Measurements from ENCODE around the gene GAB1. TPM values are rescaled to one million over a fixed set of nuclear protein-coding genes. Genes with fewer than 3 reads are reported as not detected.

Gene GAB1
- 90.8 TPM for total RNA-seq
- long read RNA-seq, full-length matches to known transcripts = 2 of 31 reads
- long read RNA-seq, partial matches to known transcripts = 5 of 31 reads
- long read RNA-seq, other reads (novel, unspliced or antisense) = 24 of 31 reads

DNA sequence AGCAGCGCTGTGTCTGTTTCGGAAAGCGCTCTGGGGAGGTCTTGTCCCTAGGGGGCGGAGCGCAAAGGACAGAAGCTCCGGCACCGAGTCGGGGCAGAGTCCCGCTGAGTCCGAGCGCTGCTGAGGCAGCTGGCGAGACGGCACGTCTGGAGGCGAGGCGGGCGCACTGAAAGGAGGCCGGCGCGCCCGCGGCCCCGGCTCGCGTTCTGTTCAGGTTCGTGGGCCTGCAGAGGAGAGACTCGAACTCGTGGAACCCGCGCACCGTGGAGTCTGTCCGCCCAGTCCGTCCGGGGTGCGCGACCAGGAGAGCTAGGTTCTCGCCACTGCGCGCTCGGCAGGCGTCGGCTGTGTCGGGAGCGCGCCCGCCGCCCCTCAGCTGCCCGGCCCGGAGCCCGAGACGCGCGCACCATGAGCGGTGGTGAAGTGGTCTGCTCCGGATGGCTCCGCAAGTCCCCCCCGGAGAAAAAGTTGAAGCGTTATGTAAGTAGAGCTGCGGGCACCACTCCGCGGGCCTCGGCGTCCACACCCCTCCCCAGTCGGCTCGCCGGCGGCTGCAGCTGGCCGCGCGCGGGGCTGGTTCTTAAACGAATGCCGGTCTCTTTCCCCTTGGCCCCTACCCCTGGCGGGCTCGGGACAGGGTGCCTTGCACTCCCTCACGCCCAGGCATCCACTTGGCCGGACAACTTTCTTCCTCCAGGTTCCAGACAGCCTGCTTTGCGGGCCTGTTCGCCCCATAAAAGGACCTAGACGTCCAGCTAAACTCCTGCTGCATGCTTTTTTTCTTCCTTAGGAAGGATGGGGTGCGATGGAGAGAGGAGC is at the start of gene GAB1:
GAB1 (plus strand) TSS at position 96 of the 819 bp plus-strand sequence; CDS start at position 409, 313 bp downstream.
- intact Hi-C loops (cut with DNase I) = loop anchor here (2.0 to 5.0 kb wide), 7 partner anchors 42 to 176 kb away; partner anchors contain the start of genes SMARCA5 and USP38
- peak; percentile 91 for DNase-seq (ENCODE audit: low spot score)

GRCh38 chr4:143287572-143287923 is 49.1 kb upstream of the GAB1 start:
- DNase-seq (ENCODE audit: low spot score) = no peak
- intact Hi-C loops (cut with DNase I) = no loop called here

- DNase-seq (ENCODE audit: low spot score) = no peak
- intact Hi-C loops (cut with DNase I) = no loop called here
Measured at GRCh38 chr4:143288171-143288570, 48.5 kb upstream of the GAB1 start.

DNA sequence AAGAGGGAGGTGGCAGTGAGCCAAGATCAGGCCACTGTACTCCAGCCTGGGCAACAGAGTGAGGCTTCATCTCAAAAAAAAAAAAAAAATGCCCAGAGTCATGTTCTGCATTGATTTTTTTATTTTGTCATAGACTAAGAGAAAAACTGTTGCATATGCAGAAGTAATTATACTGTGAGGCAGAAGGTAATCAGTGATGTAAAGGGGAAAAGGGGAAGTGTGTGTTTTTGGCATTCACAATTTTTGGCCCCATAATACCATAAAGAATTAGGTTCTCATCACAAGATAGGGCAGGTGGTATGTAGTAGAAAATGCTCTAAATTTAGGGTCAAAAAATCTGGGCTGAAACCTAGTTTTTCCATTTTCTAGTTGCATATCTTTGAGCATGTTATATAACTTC is 47.3 kb upstream of the GAB1 start:
- intact Hi-C loops (cut with DNase I) = no loop called here
- no peak for DNase-seq (ENCODE audit: low spot score)

DNA sequence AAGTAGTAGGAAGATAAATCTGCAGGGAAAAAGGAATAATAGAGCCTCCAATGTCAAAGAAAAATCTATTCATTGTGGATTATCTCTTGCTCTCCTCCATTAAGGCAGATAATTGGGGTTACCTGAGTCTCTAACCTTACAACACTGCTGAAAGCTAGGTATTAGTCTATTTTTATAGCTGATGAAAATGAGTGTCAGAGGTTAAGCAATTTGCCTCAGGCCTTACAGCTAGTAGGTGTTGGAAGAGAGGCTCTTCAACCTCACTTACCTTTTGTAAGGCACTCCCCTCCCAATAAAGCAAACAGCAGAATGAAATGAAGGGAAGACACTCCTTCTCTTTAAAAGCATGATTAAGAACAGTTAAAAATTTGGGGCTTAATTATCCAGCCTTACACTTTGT is 45.4 kb upstream of the GAB1 start:
- intact Hi-C loops (cut with DNase I) = no loop called here
- no peak for DNase-seq (ENCODE audit: low spot score)

DNA sequence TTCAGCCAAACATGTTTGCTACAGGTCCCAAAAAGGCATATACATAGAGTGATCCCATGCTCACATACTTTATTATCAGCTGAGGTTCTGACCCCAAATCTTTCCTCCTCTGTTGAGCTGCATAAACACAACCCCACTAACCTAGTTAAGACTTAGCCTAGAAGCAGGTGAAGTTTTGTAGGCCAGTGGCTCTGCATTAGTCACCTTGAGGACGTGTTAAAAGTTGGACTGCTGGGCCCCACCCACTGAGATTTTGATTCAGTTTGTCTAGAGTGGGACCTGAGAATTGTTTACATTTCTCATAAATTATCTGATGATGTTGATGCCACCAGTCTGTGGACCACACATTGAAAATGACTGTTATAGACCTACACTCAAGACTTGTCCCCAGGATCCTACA is 43.8 kb upstream of the GAB1 start:
- intact Hi-C loops (cut with DNase I) = no loop called here
- DNase-seq (ENCODE audit: low spot score) = no peak

DNA sequence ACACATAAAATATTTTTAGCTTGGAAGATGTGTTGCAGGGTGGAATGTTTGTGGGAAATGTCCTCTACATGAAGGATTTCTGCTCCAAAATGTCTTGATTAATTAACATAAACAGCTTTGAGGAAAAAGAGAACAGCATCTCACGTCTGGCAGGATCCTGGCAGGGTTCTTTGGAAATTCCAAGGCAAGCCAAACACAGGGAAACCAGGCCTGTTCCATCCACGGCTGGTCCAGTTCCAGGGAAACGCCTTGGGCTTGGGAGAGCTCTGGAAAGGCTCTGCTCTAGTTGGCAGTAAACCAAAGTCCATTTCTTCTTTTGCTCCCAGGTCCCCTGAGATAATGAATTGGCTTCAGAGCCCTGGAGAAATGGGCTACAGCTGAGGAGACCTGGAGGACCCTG is 42.4 kb upstream of the GAB1 start:
- intact Hi-C loops (cut with DNase I) = loop anchor here (2.0 kb wide), 1 partner anchor 42 kb away; the partner anchor contains the start of gene GAB1
- DNase-seq (ENCODE audit: low spot score) = no peak

GRCh38 chr4:143294710-143295275 is 41.9 kb upstream of the GAB1 start:
- intact Hi-C loops (cut with DNase I) = loop anchor here (2.0 kb wide), 1 partner anchor 42 kb away; the partner anchor contains the start of gene GAB1
- no peak for DNase-seq (ENCODE audit: low spot score)

DNA sequence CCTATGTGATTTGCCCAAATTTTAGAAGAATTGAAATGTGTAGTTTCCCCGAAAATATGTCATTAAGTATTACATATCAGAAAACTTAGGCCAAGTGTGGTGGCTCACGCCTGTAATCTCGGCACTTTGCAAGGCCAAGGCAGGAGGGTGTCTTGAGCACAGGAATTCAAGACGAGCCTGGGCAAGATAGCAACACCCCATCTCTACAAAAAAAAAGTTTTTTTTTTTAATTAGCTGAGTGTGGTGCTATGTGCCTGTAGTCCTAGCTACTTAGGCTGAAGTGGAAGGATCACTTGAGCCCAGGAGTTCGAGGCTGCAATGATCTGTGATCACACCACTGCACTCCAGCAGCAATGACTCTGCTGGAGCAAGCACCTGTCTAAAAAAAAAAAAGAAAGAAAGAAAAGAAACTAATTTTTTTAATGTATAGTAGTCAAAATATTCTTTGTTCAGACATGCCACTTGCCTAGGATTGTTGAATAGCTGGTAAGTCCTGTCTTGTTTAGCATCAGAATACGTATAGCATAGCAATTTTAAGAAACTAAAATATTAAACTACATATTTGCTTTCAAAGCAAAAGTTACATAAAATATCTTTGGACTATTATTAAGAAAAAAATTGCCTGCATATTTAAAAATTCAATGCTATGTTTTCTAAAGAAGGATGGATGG is 40.1 kb upstream of the GAB1 start:
- DNase-seq (ENCODE audit: low spot score) = no peak
- intact Hi-C loops (cut with DNase I) = no loop called here

DNA sequence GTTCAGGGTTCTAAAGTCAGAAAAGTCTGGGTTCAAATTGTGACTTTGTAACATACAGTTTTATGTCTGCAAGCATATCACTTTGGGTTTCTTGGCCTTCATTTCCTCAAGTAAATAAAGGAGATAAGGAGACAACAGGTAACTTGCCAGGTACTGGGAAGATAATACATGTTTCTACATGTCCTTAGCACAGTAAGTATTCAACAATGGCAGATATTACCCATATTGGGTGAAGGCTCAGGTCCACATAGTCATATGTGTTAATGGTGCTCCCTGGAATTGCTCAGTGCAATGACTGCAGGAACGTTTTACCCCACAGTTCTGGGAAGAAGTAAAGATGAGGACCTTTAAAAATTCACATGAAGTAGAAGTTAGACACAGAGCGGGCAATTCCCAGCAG is 35.8 kb upstream of the GAB1 start:
- DNase-seq (ENCODE audit: low spot score) = no peak
- intact Hi-C loops (cut with DNase I) = no loop called here

DNA sequence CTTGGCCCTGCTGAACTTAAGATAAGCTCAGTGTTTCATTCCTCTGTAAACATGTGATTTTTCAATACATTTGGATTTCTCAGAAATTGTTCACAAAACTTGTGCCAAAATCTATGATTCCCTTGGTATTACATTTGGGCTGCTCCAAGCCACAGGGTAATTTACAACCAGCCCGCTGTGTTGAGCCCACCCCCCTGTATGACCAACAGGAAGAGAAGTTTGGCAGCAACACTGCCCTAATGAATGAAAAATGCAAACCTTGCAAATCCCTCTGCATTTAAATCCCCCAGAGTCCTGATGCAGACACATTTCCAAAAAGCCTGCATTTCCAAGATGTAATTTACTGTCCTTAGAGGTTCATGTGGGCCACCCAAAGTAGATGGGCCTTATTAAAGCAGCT is 34.1 kb upstream of the GAB1 start:
- no peak for DNase-seq (ENCODE audit: low spot score)
- intact Hi-C loops (cut with DNase I) = no loop called here

GRCh38 chr4:143306788-143307187 is 29.9 kb upstream of the GAB1 start:
- DNase-seq (ENCODE audit: low spot score) = no peak
- intact Hi-C loops (cut with DNase I) = no loop called here

- intact Hi-C loops (cut with DNase I) = no loop called here
- DNase-seq (ENCODE audit: low spot score) = no peak
Measured at GRCh38 chr4:143307531-143307930, 29.1 kb upstream of the GAB1 start.

DNA sequence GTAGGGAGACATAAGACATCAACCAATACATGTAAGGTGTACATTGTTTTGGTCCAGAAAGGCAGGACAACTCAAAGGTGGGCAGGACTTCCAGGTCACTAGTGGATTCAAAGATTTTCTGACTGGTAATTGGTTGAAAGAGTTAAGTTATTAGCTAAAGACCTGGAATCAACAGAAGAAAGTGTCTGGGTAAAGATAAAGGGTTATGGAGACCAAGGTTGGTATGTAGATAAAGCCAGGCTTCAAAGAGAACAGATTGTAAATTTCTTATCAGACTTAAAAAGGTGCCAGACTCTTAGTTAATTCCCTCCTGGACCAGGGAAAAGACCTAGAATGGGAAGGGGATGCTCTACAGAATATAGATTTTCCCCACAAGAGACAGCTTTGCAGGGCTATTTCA is 28.3 kb upstream of the GAB1 start:
- DNase-seq (ENCODE audit: low spot score) = no peak
- intact Hi-C loops (cut with DNase I) = no loop called here

DNA sequence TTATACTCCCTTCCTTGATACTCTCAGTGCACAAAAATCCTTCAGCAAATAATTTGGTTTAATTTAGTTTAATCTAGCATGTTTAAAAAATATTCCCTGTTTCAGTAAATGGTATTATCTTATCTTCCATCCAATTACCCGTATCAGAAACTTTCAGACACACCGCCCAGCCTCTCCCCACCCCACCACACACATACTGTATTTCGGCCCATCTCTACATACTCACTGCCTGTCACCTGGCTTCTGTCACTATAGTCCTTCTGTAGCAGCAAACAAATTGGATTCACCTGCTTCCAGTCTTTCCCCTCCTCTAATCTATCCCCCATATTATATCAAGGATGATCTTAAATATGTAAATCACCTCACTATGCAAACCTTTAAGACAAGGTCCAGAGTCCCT is 24.8 kb upstream of the GAB1 start:
- DNase-seq (ENCODE audit: low spot score) = no peak
- intact Hi-C loops (cut with DNase I) = no loop called here

DNA sequence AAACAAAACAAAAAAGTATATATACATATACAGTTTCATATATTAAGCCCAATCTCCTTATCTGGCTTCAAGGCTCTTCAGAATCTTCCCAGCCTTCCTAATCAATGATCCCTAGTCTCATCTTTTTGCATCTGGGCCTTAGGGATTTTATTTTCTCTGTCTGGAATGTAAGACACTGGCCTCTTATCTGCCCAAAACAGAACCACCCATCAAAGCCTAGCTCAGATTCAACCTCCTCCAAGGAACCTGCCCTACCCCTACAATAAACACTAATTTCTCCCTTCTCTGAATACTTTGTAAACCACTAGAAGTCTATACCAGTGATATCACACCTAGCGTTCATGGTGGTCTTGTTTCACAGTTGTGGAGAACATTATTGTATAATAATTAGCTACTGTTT is 23.2 kb upstream of the GAB1 start:
- intact Hi-C loops (cut with DNase I) = no loop called here
- DNase-seq (ENCODE audit: low spot score) = no peak

- intact Hi-C loops (cut with DNase I) = no loop called here
- no peak for DNase-seq (ENCODE audit: low spot score)
Measured at GRCh38 chr4:143313996-143314395, 22.7 kb upstream of the GAB1 start.

- intact Hi-C loops (cut with DNase I) = no loop called here
- no peak for DNase-seq (ENCODE audit: low spot score)
Measured at GRCh38 chr4:143320113-143320512, 16.6 kb upstream of the GAB1 start.

DNA sequence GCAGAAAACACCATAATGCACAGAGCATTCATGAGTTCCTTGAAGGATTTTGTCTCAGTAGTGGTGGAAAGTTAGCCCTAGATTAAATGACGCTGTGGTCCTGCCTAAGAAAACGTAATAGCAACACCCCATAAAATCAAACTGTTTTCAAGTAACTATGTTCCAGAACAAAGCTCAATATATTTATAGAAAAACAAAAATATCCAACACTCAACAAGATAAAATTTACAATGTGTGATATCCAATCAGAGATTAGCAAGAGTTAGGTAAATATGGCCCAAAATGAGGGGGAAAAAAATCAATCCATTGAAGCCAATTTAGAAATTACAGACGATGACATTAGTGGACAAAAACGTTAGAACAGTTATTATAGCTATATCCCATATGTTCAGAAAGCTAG is 9.9 kb upstream of the GAB1 start:
- intact Hi-C loops (cut with DNase I) = no loop called here

GRCh38 chr4:143329985-143330384 is 6.7 kb upstream of the GAB1 start:
- intact Hi-C loops (cut with DNase I) = no loop called here
- DNase-seq (ENCODE audit: low spot score) = no peak

More for the DNA sequence above, 9.9 kb upstream of the GAB1 start:
- DNase-seq (ENCODE audit: low spot score) = no peak

All from cardiac septum (tissue), 1 donor.